Activated B cell treated with CpG ODN at 0.5 μM for 24 hours (primary cell): ENCODE results near the gene DHRS13. TPM values are rescaled to one million over a fixed set of nuclear protein-coding genes. Genes with fewer than 3 reads are reported as not detected.
A peak's percentile ranks its signal among the peaks of the same experiment; 100 is the strongest.

Experiments
- ATAC-seq: fragments of 200-7000 bp; cut with Tn5 transposase; one replicate; pipeline ENCODE4 v1.10.0; 2021; ENCODE audit warnings: low read depth, mild to moderate bottlenecking, moderate library complexity
- CTCF ChIA-PET: fragments of 350-600 bp; sonication (Branson Sonifier 250); formaldehyde crosslinking; loops from one replicate; lab custom pipeline; 2021; ENCODE audit warnings: antibody characterized with exemption; lab: Charles Lee
- POLR2A ChIA-PET: fragments of 350-600 bp; sonication (Branson Sonifier 250); formaldehyde crosslinking; loops from one replicate; lab custom pipeline; 2021; ENCODE audit warnings: antibody characterized with exemption; lab: Charles Lee
- DNase-seq: peaks from one replicate; pipeline ENCODE4 v3.0.0; 2022
- H3K27ac Mint-ChIP-seq: one replicate; pipeline ENCODE4 v1.8.0; 2020; ENCODE audit warnings: mixed read lengths
- H3K27me3 Mint-ChIP-seq: one replicate; pipeline ENCODE4 v1.8.0; 2021; ENCODE audit warnings: mixed read lengths
- H3K36me3 Mint-ChIP-seq: one replicate; pipeline ENCODE4 v1.8.0; 2021; ENCODE audit warnings: low read depth, mixed read lengths
- H3K4me1 Mint-ChIP-seq: one replicate; pipeline ENCODE4 v1.8.0; 2021; ENCODE audit warnings: mixed read lengths
- H3K4me3 Mint-ChIP-seq: one replicate; pipeline ENCODE4 v1.8.0; 2020; ENCODE audit warnings: mild to moderate bottlenecking, mixed read lengths
- H3K9me3 Mint-ChIP-seq: one replicate; pipeline ENCODE4 v1.8.0; 2020; ENCODE audit warnings: mixed read lengths
- intact Hi-C: fragments of 100-400 bp; cut with micrococcal nuclease; formaldehyde crosslinking; loops from one replicate; pipeline ENCODE4 v1.15.1; 2024
- total RNA-seq: library from RNA; stranded (reverse); gene quantifications from 2 replicates; pipeline ENCODE4 v1.2.3, GENCODE V29; 2022
- TF ChIP-seq, protein P1 (sequence below): fragments of 200-600 bp; IDR thresholded peaks from one replicate; pipeline ENCODE4 v1.8.0; 2022; ENCODE audit warnings: antibody characterized with exemption, mild to moderate bottlenecking

The DHRS13 gene
- total RNA-seq, 1 donor from 2014 or later = 39.6 TPM

GRCh38 chr17:28918295-28918694 is 15.4 kb upstream of the DHRS13 start:
- no peak for ATAC-seq
- Mint-ChIP-seq H3K36me3 (peaks cover 92% of the 10 kb centered on the region), H3K27ac (no peak overlapping the region)

DNA sequence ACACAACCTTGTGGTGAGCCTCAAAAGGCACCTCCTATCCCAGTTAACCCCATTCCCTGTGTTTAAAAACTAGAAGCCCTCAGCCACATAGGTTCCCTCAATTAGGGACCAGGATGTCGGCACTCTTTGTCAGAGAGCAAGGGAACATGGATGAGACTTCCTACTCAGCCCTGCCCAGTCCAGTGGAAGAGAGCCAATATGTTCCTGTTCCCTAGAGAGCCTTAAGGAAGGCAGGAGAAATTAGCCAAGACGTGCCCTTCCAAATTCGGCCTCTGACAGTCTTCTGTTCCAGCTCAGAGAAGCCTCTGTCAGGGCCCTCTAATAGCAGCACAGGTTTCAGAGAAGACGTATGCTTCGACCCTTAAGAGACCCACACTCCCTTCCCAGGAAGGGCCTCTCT is 14.6 kb upstream of the DHRS13 start:
- Mint-ChIP-seq H3K9me3 (no peaks in the 10 kb centered on the region), H3K36me3 (peaks cover 94% of the 10 kb centered on the region), H3K27ac (no peak overlapping the region), H3K27me3 (no peaks in the 10 kb centered on the region), H3K4me1 (no peaks in the 10 kb centered on the region), H3K4me3 (no peak overlapping the region)
- DNase-seq = no peak
- intact Hi-C loops = loop anchor here (2.0 kb wide), 1 partner anchor 69 kb away; no protein-coding TSS in a partner anchor
- POLR2A ChIA-PET = interaction anchor here (1.2 to 1.9 kb wide), 2 partner anchors 31 to 168 kb away, joined by 5 read pairs; no protein-coding TSS in a partner anchor
- CTCF ChIA-PET = interaction anchor here (1.0 to 5.1 kb wide), 8 partner anchors 31 to 273 kb away, joined by 4 to 66 read pairs (median 8); partner anchors contain the start of genes BLTP2 and TLCD1
- ATAC-seq = no peak
- TF ChIP-seq, protein P1, sequence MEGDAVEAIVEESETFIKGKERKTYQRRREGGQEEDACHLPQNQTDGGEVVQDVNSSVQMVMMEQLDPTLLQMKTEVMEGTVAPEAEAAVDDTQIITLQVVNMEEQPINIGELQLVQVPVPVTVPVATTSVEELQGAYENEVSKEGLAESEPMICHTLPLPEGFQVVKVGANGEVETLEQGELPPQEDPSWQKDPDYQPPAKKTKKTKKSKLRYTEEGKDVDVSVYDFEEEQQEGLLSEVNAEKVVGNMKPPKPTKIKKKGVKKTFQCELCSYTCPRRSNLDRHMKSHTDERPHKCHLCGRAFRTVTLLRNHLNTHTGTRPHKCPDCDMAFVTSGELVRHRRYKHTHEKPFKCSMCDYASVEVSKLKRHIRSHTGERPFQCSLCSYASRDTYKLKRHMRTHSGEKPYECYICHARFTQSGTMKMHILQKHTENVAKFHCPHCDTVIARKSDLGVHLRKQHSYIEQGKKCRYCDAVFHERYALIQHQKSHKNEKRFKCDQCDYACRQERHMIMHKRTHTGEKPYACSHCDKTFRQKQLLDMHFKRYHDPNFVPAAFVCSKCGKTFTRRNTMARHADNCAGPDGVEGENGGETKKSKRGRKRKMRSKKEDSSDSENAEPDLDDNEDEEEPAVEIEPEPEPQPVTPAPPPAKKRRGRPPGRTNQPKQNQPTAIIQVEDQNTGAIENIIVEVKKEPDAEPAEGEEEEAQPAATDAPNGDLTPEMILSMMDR = no peak

More at GRCh38 chr17:28918295-28918694, 15.4 kb upstream of the DHRS13 start:
- no peak for DNase-seq
- TF ChIP-seq, protein P1 = no peak
- Mint-ChIP-seq H3K27me3 (no peaks in the 10 kb centered on the region), H3K4me1 (no peaks in the 10 kb centered on the region), H3K4me3 (no peak overlapping the region), H3K9me3 (no peaks in the 10 kb centered on the region)
- intact Hi-C loops = no loop called here
- ChIA-PET CTCF (interaction anchor here (0.8 to 5.1 kb wide), 4 partner anchors 27 to 192 kb away, joined by 3 to 66 read pairs (median 8); partner anchors contain the start of gene TLCD1), POLR2A (interaction anchor here (0.6 to 1.9 kb wide), 3 partner anchors 165 to 191 kb away, joined by 3 to 5 read pairs (median 3); no protein-coding TSS in a partner anchor)

DNA sequence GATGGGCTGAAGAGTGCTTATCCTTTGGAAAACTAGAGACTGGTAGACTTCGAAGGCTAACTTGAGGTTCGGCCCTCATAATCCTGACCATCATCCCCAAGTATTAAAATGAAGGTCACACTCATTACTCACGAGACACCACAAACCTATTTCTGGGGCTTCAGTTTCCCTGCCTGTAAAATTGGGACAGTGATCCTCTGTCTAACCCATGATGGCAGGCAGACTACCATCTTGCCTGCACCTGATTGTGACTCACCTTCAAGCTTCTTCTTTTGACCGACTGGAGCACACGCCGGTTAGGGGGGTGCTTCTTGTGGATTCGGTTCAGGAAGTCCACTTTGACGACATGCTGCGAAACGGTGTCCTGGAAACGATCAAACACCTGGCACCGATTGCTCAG is 14.2 kb upstream of the DHRS13 start:
- no peak for DNase-seq
- ChIA-PET POLR2A (interaction anchor here (0.6 to 2.1 kb wide), 5 partner anchors 32 to 190 kb away, joined by 3 to 15 read pairs (median 5); partner anchors contain the start of gene TLCD1), CTCF (interaction anchor here (0.7 to 5.1 kb wide), 14 partner anchors 10 to 272 kb away, joined by 3 to 66 read pairs (median 6); partner anchors contain the start of genes BLTP2, DHRS13, PROCA1 and SDF2)
- Mint-ChIP-seq H3K36me3 (peaks cover 96% of the 10 kb centered on the region), H3K9me3 (no peaks in the 10 kb centered on the region), H3K27me3 (no peaks in the 10 kb centered on the region), H3K4me3 (no peak overlapping the region), H3K4me1 (no peaks in the 10 kb centered on the region), H3K27ac (no peak overlapping the region)
- TF ChIP-seq, protein P1 = no peak
- intact Hi-C loops = loop anchor here (2.0 kb wide), 1 partner anchor 68 kb away; no protein-coding TSS in a partner anchor
- ATAC-seq = no peak

DNA sequence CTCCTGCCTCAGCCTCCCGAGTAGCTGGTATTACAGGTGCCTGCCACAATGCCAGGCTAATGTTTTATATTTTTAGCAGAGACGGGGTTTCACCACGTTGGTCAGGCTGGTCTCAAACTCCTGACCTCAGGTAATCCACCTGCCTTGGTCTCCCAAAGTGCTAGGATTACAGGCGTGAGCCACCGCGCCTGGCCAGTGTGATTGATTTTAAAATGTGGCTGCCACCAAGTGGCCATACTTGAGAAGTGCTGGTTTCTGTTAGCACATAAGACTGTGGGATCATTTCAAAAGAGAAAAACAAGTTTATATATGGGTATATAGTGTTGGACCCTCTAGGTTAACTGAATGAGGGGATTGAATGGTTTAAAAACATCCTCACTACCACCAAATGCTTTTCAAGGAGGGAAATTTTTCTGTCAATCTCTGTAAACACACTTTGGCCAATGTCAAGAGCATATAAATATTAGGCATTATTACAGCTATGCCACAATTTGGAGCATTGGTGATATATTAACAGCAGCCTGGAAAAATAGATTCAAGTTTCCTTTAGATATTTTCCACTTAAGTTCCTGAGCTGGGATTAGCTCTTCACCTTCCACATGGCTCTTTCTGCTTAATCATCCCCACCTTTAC is 13.5 kb upstream of the DHRS13 start:
- peak; percentile 90 for ATAC-seq
- Mint-ChIP-seq H3K27ac (peak overlapping the region; percentile 35), H3K27me3 (no peaks in the 10 kb centered on the region), H3K9me3 (no peaks in the 10 kb centered on the region), H3K4me3 (no peak overlapping the region), H3K4me1 (no peaks in the 10 kb centered on the region), H3K36me3 (peaks cover 95% of the 10 kb centered on the region)
- CTCF ChIA-PET = interaction anchor here (0.6 to 5.1 kb wide), 17 partner anchors 9 to 272 kb away, joined by 3 to 66 read pairs (median 5); partner anchors contain the start of genes BLTP2, DHRS13, PROCA1 and SDF2
- intact Hi-C loops = loop anchor here (1.0 to 2.0 kb wide), 4 partner anchors 68 to 270 kb away; no protein-coding TSS in a partner anchor
- TF ChIP-seq, protein P1 = peak; percentile 52
- POLR2A ChIA-PET = interaction anchor here (0.6 to 2.1 kb wide), 6 partner anchors 32 to 189 kb away, joined by 3 to 15 read pairs (median 5); partner anchors contain the start of gene TLCD1
- no peak for DNase-seq

DNA sequence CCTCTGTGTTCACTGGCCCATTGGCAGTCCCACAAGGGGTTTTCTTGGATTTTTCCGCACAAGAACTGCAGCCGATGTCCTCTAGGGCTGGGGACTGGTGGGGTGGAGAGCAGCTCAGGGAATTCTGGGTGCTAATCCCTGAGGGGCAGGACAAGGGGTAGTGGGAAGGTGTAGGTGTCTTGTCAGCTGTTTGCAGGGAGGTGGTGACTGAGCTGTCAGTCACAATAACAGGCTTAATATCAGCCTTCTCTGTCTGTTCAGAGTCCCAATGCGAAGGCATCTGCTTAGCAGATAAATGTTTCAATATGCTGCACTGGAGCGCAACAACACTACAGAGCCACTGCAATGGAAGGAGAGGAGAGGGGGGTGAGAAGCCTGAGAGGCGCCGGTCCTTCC is 10.1 kb upstream of the DHRS13 start:
- intact Hi-C loops = no loop called here
- Mint-ChIP-seq H3K9me3 (no peaks in the 10 kb centered on the region), H3K36me3 (peaks cover 91% of the 10 kb centered on the region), H3K4me1 (no peaks in the 10 kb centered on the region), H3K4me3 (no peak overlapping the region), H3K27ac (no peak overlapping the region), H3K27me3 (no peaks in the 10 kb centered on the region)
- CTCF ChIA-PET = interaction anchor here (1.0 to 2.2 kb wide), 4 partner anchors 11 to 186 kb away, joined by 3 to 8 read pairs (median 5); partner anchors contain the start of genes DHRS13 and TLCD1
- TF ChIP-seq, protein P1 = no peak
- ATAC-seq = no peak
- no peak for DNase-seq
- POLR2A ChIA-PET = no interaction called here
